ENCODE data around the gene MDFIC. TPM values are rescaled to one million over a fixed set of nuclear protein-coding genes. Genes with fewer than 3 reads are reported as not detected.

The MDFIC gene
- total RNA-seq, 2 experiments from 2014 or later: 53.5 to 55.3 TPM

DNA sequence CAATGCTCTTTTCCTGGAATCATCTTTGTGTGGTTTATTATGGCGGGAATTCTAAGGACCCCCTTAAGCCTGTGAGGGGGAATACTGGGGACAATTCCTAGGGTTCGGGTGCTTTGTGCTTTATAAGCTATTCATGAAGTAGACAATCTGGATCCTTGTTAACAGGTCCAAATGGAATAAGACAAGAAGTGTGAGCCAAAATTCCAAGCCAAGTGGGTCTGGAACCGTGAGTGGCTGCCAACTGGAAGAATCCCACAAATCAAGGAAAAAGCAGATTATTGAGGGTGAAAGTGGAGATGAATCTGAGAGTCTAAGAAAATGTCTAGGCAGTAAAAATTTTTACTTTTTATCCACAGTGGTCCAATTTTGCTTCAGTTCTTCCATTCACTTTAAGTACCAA lies 136.8 kb downstream of the MDFIC start:
- Mint-ChIP-seq H3K4me1 (ENCODE audit: low read depth) (no peaks in the 10 kb centered on the region), H3K27ac (no peak overlapping the region), H3K36me3 (ENCODE audit: low read depth) (no peaks in the 10 kb centered on the region), H3K27me3 (no peaks in the 10 kb centered on the region), H3K9me3 (no peaks in the 10 kb centered on the region), H3K4me3 (no peak overlapping the region)
- TF ChIP-seq, protein P1, sequence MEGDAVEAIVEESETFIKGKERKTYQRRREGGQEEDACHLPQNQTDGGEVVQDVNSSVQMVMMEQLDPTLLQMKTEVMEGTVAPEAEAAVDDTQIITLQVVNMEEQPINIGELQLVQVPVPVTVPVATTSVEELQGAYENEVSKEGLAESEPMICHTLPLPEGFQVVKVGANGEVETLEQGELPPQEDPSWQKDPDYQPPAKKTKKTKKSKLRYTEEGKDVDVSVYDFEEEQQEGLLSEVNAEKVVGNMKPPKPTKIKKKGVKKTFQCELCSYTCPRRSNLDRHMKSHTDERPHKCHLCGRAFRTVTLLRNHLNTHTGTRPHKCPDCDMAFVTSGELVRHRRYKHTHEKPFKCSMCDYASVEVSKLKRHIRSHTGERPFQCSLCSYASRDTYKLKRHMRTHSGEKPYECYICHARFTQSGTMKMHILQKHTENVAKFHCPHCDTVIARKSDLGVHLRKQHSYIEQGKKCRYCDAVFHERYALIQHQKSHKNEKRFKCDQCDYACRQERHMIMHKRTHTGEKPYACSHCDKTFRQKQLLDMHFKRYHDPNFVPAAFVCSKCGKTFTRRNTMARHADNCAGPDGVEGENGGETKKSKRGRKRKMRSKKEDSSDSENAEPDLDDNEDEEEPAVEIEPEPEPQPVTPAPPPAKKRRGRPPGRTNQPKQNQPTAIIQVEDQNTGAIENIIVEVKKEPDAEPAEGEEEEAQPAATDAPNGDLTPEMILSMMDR (IDR thresholded peaks at IDR 0.05): no peak
- DNase-seq (no peak), ATAC-seq (no peak)
- ChIA-PET CTCF (no interaction called here), POLR2A (no interaction called here)
- intact Hi-C loops (cut with micrococcal nuclease): no loop called here

DNA sequence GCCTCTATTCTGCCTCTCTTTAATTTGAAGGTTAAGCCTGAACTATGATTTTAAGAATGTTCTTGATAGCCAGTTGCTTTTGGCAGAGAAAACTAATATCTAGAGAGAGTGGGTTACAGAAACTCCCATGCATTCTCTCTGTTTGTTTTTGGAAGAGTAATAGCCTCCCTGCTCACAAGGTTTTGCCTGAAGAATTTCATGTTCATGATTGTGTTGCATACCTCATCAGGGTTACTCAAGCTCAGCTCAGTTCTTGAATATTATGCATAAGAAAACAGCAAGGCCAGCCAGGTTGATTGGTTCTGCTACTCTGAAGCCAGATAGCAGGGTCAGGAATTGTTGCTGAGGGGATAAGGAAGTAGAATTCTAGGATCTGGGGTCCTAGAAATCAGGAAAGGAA lies 137.4 kb downstream of the MDFIC start:
- H3K4me3 Mint-ChIP-seq: no peak overlapping the region
- ChIA-PET CTCF (no interaction called here), POLR2A (no interaction called here)
- TF ChIP-seq, protein P1 (IDR thresholded peaks at IDR 0.05): no peak
- no peak for DNase-seq
- intact Hi-C loops (cut with micrococcal nuclease): no loop called here
- no peaks in the 10 kb centered on the region for H3K9me3 Mint-ChIP-seq
- no peak for ATAC-seq
- H3K27ac Mint-ChIP-seq: no peak overlapping the region
- H3K4me1 Mint-ChIP-seq (ENCODE audit: low read depth): no peaks in the 10 kb centered on the region
- no peaks in the 10 kb centered on the region for H3K27me3 Mint-ChIP-seq
- H3K36me3 Mint-ChIP-seq (ENCODE audit: low read depth): no peaks in the 10 kb centered on the region

DNA sequence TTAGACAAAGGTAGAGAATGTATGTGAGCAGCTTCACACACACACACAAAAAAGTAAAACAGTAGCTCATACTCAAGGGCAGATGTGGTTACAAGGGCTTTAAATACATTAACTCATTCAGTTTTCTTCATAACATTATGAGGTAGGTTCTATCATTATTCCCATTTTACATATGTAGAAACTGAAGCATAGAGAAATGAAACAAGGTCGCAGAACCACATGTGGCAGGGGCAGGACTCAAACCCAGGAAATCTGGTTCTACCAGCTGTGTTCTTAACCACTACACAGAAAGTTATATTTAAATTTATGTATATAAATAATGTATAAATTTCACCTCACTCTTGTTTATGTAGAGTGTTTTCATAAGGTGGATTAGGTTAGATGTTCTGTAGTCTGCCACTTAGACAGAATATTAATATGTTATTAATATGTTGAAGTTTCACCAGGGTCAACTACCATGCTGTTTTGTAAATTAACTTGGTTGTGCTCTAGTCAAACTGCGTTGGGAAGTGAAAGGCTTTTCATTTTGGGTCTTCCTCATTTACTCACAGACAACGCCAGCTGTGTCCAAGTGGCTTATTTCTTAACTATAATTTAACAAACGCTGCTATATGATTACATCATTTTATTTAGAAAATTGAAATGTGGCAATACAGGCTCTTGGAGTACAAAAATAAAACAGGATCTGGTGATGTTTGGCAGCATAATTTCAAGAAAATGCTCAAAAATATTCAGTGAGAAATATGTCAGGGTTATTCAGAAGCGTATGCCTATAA lies 138.4 kb downstream of the MDFIC start:
- Mint-ChIP-seq H3K4me1 (ENCODE audit: low read depth) (no peaks in the 10 kb centered on the region), H3K4me3 (no peak overlapping the region), H3K9me3 (no peaks in the 10 kb centered on the region), H3K27me3 (no peaks in the 10 kb centered on the region), H3K36me3 (ENCODE audit: low read depth) (no peaks in the 10 kb centered on the region), H3K27ac (no peak overlapping the region)
- ChIA-PET POLR2A (no interaction called here), CTCF (no interaction called here)
- DNase-seq (no peak), ATAC-seq (no peak)
- intact Hi-C loops (cut with micrococcal nuclease): no loop called here
- TF ChIP-seq, protein P1 (IDR thresholded peaks at IDR 0.05): no peak

DNA sequence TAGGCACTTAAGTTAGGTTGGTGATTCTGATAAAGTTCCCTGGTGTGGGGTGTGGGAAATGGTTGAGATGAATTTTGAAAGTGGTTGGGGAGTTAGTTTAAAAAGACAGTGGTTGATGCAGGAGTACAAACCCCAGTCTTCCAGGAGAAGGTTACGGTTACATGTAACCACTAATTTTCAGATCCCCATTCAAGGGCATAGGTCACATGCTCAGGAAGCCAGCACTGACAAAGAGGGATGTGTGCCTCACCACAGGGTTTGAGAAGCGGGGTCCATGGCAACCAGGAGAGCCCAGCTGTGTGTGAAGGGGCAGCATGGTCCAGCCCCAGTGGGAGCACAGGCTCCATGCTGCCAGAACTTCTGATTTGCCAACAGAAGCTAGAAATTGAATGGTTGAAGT lies 144.2 kb downstream of the MDFIC start:
- Mint-ChIP-seq H3K9me3 (no peaks in the 10 kb centered on the region), H3K27ac (no peak overlapping the region), H3K4me1 (ENCODE audit: low read depth) (peaks cover 2% of the 10 kb centered on the region), H3K4me3 (no peak overlapping the region), H3K36me3 (ENCODE audit: low read depth) (no peaks in the 10 kb centered on the region), H3K27me3 (no peaks in the 10 kb centered on the region)
- no peak for DNase-seq
- ChIA-PET POLR2A (no interaction called here), CTCF (no interaction called here)
- ATAC-seq: no peak
- TF ChIP-seq, protein P1 (IDR thresholded peaks at IDR 0.05): no peak
- intact Hi-C loops (cut with micrococcal nuclease): no loop called here

DNA sequence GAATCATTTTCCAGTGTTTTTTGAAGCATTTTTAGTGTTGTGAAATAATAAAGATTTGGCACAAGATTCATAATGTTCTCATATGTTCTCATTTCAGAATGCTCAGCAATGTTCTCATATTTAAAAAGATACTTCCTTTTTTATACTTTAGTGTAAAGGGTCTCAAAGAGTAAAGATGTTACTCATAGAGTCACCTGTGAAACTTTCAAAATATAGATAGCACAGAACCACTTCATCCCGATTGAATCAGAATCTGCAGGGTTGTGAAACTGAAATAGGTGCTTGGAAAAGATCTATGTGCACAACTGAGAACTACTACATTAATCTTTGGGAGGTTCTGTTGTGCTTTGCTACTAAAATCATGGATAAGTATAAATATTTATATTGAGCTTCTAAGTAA lies 144.7 kb downstream of the MDFIC start:
- Mint-ChIP-seq H3K9me3 (no peaks in the 10 kb centered on the region), H3K27me3 (no peaks in the 10 kb centered on the region), H3K4me3 (no peak overlapping the region), H3K4me1 (ENCODE audit: low read depth) (peaks cover 2% of the 10 kb centered on the region), H3K27ac (no peak overlapping the region), H3K36me3 (ENCODE audit: low read depth) (no peaks in the 10 kb centered on the region)
- ChIA-PET POLR2A (no interaction called here), CTCF (interaction anchor here (0.6 kb wide), 1 partner anchor 199 kb away, joined by 3 read pairs; no protein-coding TSS in a partner anchor)
- intact Hi-C loops (cut with micrococcal nuclease): no loop called here
- no peak for ATAC-seq
- TF ChIP-seq, protein P1 (IDR thresholded peaks at IDR 0.05): no peak
- DNase-seq: no peak
